ENCODE measurements around the gene C1orf56.

DNA sequence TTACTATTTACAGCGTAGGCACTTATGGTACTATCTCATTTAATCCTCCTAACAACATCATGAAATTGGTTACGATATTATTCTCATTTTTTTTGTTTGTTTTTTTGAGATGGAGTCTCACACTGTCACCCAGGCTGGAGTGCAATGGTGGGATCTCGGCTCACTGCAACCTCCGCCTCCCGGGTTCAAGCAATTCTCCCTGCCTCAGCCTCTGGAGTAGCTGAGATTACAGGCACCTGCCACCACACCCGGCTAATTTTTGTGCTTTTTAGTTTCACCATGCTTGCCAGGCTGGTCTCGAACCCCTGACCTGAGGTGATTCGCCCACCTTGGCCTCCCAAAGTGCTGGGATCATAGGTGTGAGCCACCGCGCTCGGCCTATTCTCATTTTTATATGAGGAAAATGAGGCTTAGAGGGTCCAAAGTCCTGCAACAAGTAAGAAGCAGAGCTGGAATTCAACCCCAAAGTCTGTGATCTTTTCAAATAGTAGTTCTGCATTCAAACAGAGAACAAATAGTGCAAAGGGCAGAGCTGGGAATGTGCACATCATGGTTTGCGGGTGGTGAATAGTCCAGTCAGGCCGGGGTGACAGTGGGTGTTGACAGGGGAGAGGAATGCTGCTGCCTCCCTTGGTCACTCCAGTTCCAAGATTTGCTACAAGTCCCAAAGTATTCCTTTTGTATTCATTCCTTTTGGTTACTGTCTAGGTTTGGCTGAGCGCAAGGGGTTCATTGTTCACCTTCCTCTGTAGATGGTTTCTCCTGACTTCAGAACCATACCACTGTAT, 34.7 kb upstream of the C1orf56 start:
- TF ChIP-seq POLR2A (IDR thresholded peaks at IDR 0.05) = no peak
- no peak for TF ChIP-seq CTCF (IDR thresholded peaks at IDR 0.05)

All from lower leg skin (tissue), 3 donors.